ENCODE results near the gene CLDN4. TPM values are rescaled to one million over a fixed set of nuclear protein-coding genes. Genes with fewer than 3 reads are reported as not detected.
A peak's percentile ranks its signal among the peaks of the same experiment; 100 is the strongest.

CLDN4 gene
- polyA plus RNA-seq, 3 donors: 0.01 TPM; not detected in 2

DNA sequence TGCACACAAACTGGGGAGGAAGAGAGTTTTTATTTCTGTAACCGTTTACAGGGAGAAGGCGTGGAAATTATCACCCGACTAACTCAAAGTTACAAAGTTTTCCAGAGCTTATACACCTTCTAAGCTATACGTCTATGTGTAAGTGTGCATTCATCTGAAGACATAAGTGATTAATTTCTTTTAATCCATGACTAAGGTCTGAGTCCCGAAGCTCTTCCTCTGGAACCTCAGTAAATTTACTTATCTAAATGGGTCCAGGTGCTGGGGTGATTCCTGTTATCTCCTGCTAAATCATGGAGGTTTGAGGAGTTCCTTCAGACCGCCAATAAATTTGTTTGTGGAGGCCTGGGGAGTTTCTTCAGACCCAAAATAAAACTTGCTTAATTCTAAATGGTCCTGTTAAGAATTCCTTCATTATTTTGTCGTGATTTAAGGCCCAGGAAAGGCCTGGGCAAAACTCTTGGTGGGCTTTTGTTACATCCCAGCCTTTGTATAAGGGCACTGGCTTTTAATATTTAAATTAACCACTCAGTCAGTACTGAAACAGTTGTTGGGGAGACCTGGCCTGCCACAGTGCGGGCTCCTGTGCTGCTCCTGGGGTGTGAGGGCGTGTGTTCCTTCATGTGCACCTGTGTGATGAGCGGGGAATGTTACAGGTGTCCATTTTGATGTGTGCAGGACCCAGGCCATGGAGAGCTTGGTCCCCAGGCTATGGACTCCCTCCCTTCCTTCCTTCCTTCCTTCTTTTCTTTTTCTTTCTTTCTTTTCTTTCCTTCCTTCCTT is 17.3 kb downstream of the CLDN4 start:
- H3K27me3 Mint-ChIP-seq (ENCODE audit: low read depth in 3 of 3): peaks cover 10 to 22% (median 13%) of the 10 kb centered on the region in 3 donors
- peaks cover 62 to 74% of the 10 kb centered on the region in 2 donors for H3K4me1 ChIP-seq (ENCODE audit: control insufficient read depth in 1 of 2, insufficient read depth in 2 of 2, low read length in 2 of 2)
- no peak overlapping the region for H3K27ac ChIP-seq (ENCODE audit: low read depth in 1 of 2, low read length in 2 of 2)
- no peaks in the 10 kb centered on the region for H3K36me3 Mint-ChIP-seq
- intact Hi-C loops (cut with micrococcal nuclease): no loop called here
- H3K4me3 Mint-ChIP-seq: no peak overlapping the region
- H3K4me1 Mint-ChIP-seq: peaks cover 62% of the 10 kb centered on the region
- H2AFZ ChIP-seq (ENCODE audit: insufficient read depth, low read depth, low read length, poor library complexity, severe bottlenecking): no peak overlapping the region
- H3K4me3 ChIP-seq (replicated peaks in 1 of 3; ENCODE audit: low read depth in 2 of 3, low read length in 3 of 3): no peak overlapping the region
- no peaks in the 10 kb centered on the region for H4K20me1 ChIP-seq (ENCODE audit: insufficient read depth, low read length)
- H3K9me3 ChIP-seq (replicated peaks in 1 of 2; ENCODE audit: control insufficient read depth in 1 of 2, insufficient read depth in 1 of 2, low read length in 2 of 2): no peaks in the 10 kb centered on the region
- no peak for DNase-seq
- no peaks in the 10 kb centered on the region for H3K36me3 ChIP-seq (replicated peaks in 1 of 2; ENCODE audit: control insufficient read depth in 1 of 2, insufficient read depth in 2 of 2, low read length in 2 of 2)
- no peak overlapping the region for H3K9ac ChIP-seq (ENCODE audit: insufficient read depth, low read length, poor library complexity, severe bottlenecking)
- no peak overlapping the region for H3K4me2 ChIP-seq (replicated peaks; ENCODE audit: extremely low read depth, low read length, poor library complexity, severe bottlenecking)
- TF ChIP-seq CTCF (IDR thresholded peaks at IDR 0.05): no peak
- 100% methylated on average over 3 of the region's 10 CpGs for WGBS (ENCODE audit: insufficient coverage)
- no peaks in the 10 kb centered on the region for H3K79me2 ChIP-seq (ENCODE audit: insufficient read depth, low read length)
- no peaks in the 10 kb centered on the region for H3K27me3 ChIP-seq (ENCODE audit: control insufficient read depth in 2 of 2, insufficient read depth in 2 of 2, low read length in 2 of 2)
- peaks cover 0 to 2% (median 0%) of the 10 kb centered on the region in 7 donors for H3K9me3 Mint-ChIP-seq
- peak overlapping the region in 3 of 7 donors; percentile 37 to 87 (median 79) for H3K27ac Mint-ChIP-seq

- WGBS (ENCODE audit: insufficient coverage): 20% methylated on average over 1 of the region's 4 CpGs
- intact Hi-C loops (cut with micrococcal nuclease): loop anchor here in 1 of 2 donors (10.0 kb wide), 2 partner anchors 116 to 246 kb away; partner anchors contain the start of gene ABHD11
- Mint-ChIP-seq H3K4me3 (peak overlapping the region in 1 of 2 donors; percentile 60), H3K27me3 (ENCODE audit: low read depth in 3 of 3) (peaks cover 21 to 38% (median 30%) of the 10 kb centered on the region in 3 donors), H3K27ac (peak overlapping the region; percentile 76 to 91 (median 87)), H3K9me3 (peaks cover 0 to 2% (median 0%) of the 10 kb centered on the region in 7 donors), H3K36me3 (no peaks in the 10 kb centered on the region), H3K4me1 (peaks cover 47% of the 10 kb centered on the region)
- Histone ChIP-seq H3K4me1 (ENCODE audit: control insufficient read depth in 1 of 2, insufficient read depth in 2 of 2, low read length in 2 of 2) (peaks cover 41 to 54% of the 10 kb centered on the region in 2 donors), H3K9me3 (replicated peaks in 1 of 2; ENCODE audit: control insufficient read depth in 1 of 2, insufficient read depth in 1 of 2, low read length in 2 of 2) (no peaks in the 10 kb centered on the region), H3K27me3 (ENCODE audit: control insufficient read depth in 2 of 2, insufficient read depth in 2 of 2, low read length in 2 of 2) (peaks cover 3 to 21% of the 10 kb centered on the region in 2 donors), H3K9ac (ENCODE audit: insufficient read depth, low read length, poor library complexity, severe bottlenecking) (no peak overlapping the region), H3K27ac (ENCODE audit: low read depth in 1 of 2, low read length in 2 of 2) (peak overlapping the region; percentile 6 to 56), H4K20me1 (ENCODE audit: insufficient read depth, low read length) (no peaks in the 10 kb centered on the region), H3K4me2 (replicated peaks; ENCODE audit: extremely low read depth, low read length, poor library complexity, severe bottlenecking) (no peak overlapping the region), H3K4me3 (replicated peaks in 1 of 3; ENCODE audit: low read depth in 2 of 3, low read length in 3 of 3) (peak overlapping the region in 1 of 3 experiments; percentile 0), H3K36me3 (replicated peaks in 1 of 2; ENCODE audit: control insufficient read depth in 1 of 2, insufficient read depth in 2 of 2, low read length in 2 of 2) (no peaks in the 10 kb centered on the region), H2AFZ (ENCODE audit: insufficient read depth, low read depth, low read length, poor library complexity, severe bottlenecking) (no peak overlapping the region), H3K79me2 (ENCODE audit: insufficient read depth, low read length) (no peaks in the 10 kb centered on the region)
- TF ChIP-seq CTCF (IDR thresholded peaks at IDR 0.05): no peak
- DNase-seq: peak; percentile 60 to 77 (median 68)
Observed at GRCh38 chr7:73850781-73851207, 20.0 kb downstream of the CLDN4 start.
